Skeletal muscle tissue (tissue), 4 donors: ENCODE measurements around the gene PTPRN2. TPM values are rescaled to one million over a fixed set of nuclear protein-coding genes. Genes with fewer than 3 reads are reported as not detected.
"Not testable (repeated sequence)": the region's sequence is repeated elsewhere in the genome, so short reads cannot be mapped to it uniquely, and the experiment has no call there.

Experiments used
- H3K27ac ChIP-seq: one replicate; pipeline ENCODE4 v1.7.0; 2013; ENCODE audit warnings: mild to moderate bottlenecking, low read depth, low read length, inconsistent platforms
- H3K27me3 ChIP-seq, 3 donors: one replicate each; pipeline ENCODE4 v1.7.0; 2013; ENCODE audit warnings: low read length in 3 of 3; ENCODE audit not compliant: control insufficient read depth in 3 of 3, insufficient read depth in 3 of 3
- H3K36me3 ChIP-seq, 3 donors: one replicate each; pipeline ENCODE4 v1.7.0; 2013; ENCODE audit warnings: low read length in 3 of 3; ENCODE audit not compliant: control insufficient read depth in 3 of 3, insufficient read depth in 3 of 3
- H3K4me1 ChIP-seq, 3 donors: one replicate each; pipeline ENCODE4 v1.7.0; 2013; ENCODE audit warnings: low read length in 3 of 3, mild to moderate bottlenecking in 3 of 3; ENCODE audit not compliant: control insufficient read depth in 3 of 3, insufficient read depth in 3 of 3
- H3K4me3 ChIP-seq, 3 donors: one replicate each; pipeline ENCODE4 v1.7.0; 2013; ENCODE audit warnings: low read length in 3 of 3
- H3K9ac ChIP-seq, 3 donors: one replicate each; pipeline ENCODE4 v1.7.0; 2013; ENCODE audit warnings: low read length in 3 of 3, mild to moderate bottlenecking in 3 of 3, moderate library complexity in 2 of 3, low read depth in 1 of 3
- H3K9me3 ChIP-seq, 3 donors: one replicate each; pipeline ENCODE4 v1.7.0; 2013; ENCODE audit warnings: low read length in 3 of 3; ENCODE audit not compliant: control insufficient read depth in 3 of 3
- total RNA-seq: library from RNA; depleted of rRNA; stranded (reverse); fragments of >200 nt; gene quantifications from one replicate; pipeline ENCODE4 v1.2.3, GENCODE V29; 2014
- donor health status: Osteomylitis.

Gene PTPRN2
- total RNA-seq, 1 donor from 2014 or later, result 1.6 TPM

- H3K27me3 ChIP-seq, result peaks cover 7 to 12% (median 11%) of the 10 kb centered on the region in 3 donors
- no peak overlapping the region for H3K9ac ChIP-seq
- no peak overlapping the region for H3K27ac ChIP-seq
- peaks cover 0 to 3% (median 0%) of the 10 kb centered on the region in 3 donors for H3K4me1 ChIP-seq
- no peak overlapping the region for H3K4me3 ChIP-seq
- H3K9me3 ChIP-seq, result no peaks in the 10 kb centered on the region
- H3K36me3 ChIP-seq, result no peaks in the 10 kb centered on the region
Measured at GRCh38 chr7:158431055-158431940, 156.3 kb downstream of the PTPRN2 start.

- no peak overlapping the region for H3K9ac ChIP-seq
- H3K36me3 ChIP-seq, result no peaks in the 10 kb centered on the region
- H3K9me3 ChIP-seq, result no peaks in the 10 kb centered on the region
- H3K27me3 ChIP-seq, result peaks cover 7 to 11% (median 10%) of the 10 kb centered on the region in 3 donors
- no peak overlapping the region for H3K4me3 ChIP-seq
- no peak overlapping the region for H3K27ac ChIP-seq
- peaks cover 0 to 3% (median 0%) of the 10 kb centered on the region in 3 donors for H3K4me1 ChIP-seq
Measured at GRCh38 chr7:158430308-158431034, 157.2 kb downstream of the PTPRN2 start.

- Histone ChIP-seq H3K4me1 (peaks cover 0 to 3% (median 0%) of the 10 kb centered on the region in 3 donors), H3K9me3 (no peaks in the 10 kb centered on the region), H3K4me3 (no peak overlapping the region), H3K27me3 (peaks cover 7 to 11% (median 10%) of the 10 kb centered on the region in 3 donors), H3K27ac (no peak overlapping the region), H3K9ac (no peak overlapping the region), H3K36me3 (no peaks in the 10 kb centered on the region)
Measured at GRCh38 chr7:158428837-158429753, 158.5 kb downstream of the PTPRN2 start.

GRCh38 chr7:158428131-158428836, 159.3 kb downstream of the PTPRN2 start:
- Histone ChIP-seq H3K4me1 (peaks cover 0 to 3% (median 0%) of the 10 kb centered on the region in 3 donors), H3K9ac (no peak overlapping the region), H3K9me3 (no peaks in the 10 kb centered on the region)

GRCh38 chr7:158425676-158426075, 161.9 kb downstream of the PTPRN2 start:
- H3K36me3 ChIP-seq, H3K27me3 ChIP-seq, H3K4me1 ChIP-seq, H3K9ac ChIP-seq, H3K9me3 ChIP-seq, H3K4me3 ChIP-seq, H3K27ac ChIP-seq: not testable (repeated sequence)

More at GRCh38 chr7:158428131-158428836, 159.3 kb downstream of the PTPRN2 start:
- Histone ChIP-seq H3K4me3 (no peak overlapping the region), H3K27me3 (peaks cover 7 to 11% (median 10%) of the 10 kb centered on the region in 3 donors), H3K36me3 (no peaks in the 10 kb centered on the region), H3K27ac (no peak overlapping the region)

GRCh38 chr7:158424531-158424930, 163.1 kb downstream of the PTPRN2 start:
- Histone ChIP-seq H3K36me3 (no peaks in the 10 kb centered on the region), H3K4me3 (no peak overlapping the region)

GRCh38 chr7:158424011-158424410, 163.6 kb downstream of the PTPRN2 start:
- peaks cover 0 to 3% (median 3%) of the 10 kb centered on the region in 3 donors for H3K27me3 ChIP-seq
- no peaks in the 10 kb centered on the region for H3K4me1 ChIP-seq
- no peaks in the 10 kb centered on the region for H3K36me3 ChIP-seq
- no peak overlapping the region for H3K9ac ChIP-seq
- no peak overlapping the region for H3K4me3 ChIP-seq
- no peak overlapping the region for H3K27ac ChIP-seq
- H3K9me3 ChIP-seq, result no peaks in the 10 kb centered on the region

More at GRCh38 chr7:158424531-158424930, 163.1 kb downstream of the PTPRN2 start:
- Histone ChIP-seq H3K27me3 (peaks cover 0 to 3% (median 3%) of the 10 kb centered on the region in 3 donors), H3K9ac (no peak overlapping the region), H3K4me1 (no peaks in the 10 kb centered on the region), H3K9me3 (no peaks in the 10 kb centered on the region), H3K27ac (no peak overlapping the region)

- Histone ChIP-seq H3K27me3 (peaks cover 0 to 3% (median 3%) of the 10 kb centered on the region in 3 donors), H3K36me3 (no peaks in the 10 kb centered on the region), H3K27ac (no peak overlapping the region), H3K4me3 (no peak overlapping the region), H3K9me3 (peaks cover 0 to 7% (median 3%) of the 10 kb centered on the region in 3 donors), H3K4me1 (no peaks in the 10 kb centered on the region), H3K9ac (no peak overlapping the region)
Measured at GRCh38 chr7:158422887-158423560, 164.6 kb downstream of the PTPRN2 start.
